IMR-90 (cell line): ENCODE measurements around the gene MTM1. TPM values are rescaled to one million over a fixed set of nuclear protein-coding genes. Genes with fewer than 3 reads are reported as not detected.

Experiments
- ATAC-seq: fragments of 200-7000 bp; cut with Tn5 transposase; 2 replicates; pipeline ENCODE4 v1.9.1; 2020; ENCODE audit warnings: low read depth, mild to moderate bottlenecking, moderate library complexity
- BruUV-seq: library from RNA; stranded (reverse); fragments of 400-500 nt; replicated peaks from 2 replicates; lab custom pipeline; 2021; lab: Mats Ljungman, UMichigan
- CTCF ChIA-PET: fragments of 300-600 bp; formaldehyde crosslinking; extraction: SDS; loops from one replicate; lab custom pipeline; 2021; ENCODE audit warnings: antibody characterized with exemption; lab: Yijun Ruan, JAX
- POLR2A ChIA-PET: fragments of 300-600 bp; sonication (Branson Sonifier 250); formaldehyde crosslinking; loops from one replicate; lab custom pipeline; 2022; ENCODE audit warnings: antibody characterized with exemption; ENCODE audit not compliant: unreplicated experiment; lab: Charles Lee
- DNase-seq: peaks from one replicate; pipeline ENCODE4 v3.0.0; 2013
- H2AFZ ChIP-seq: replicated peaks from 2 replicates; pipeline ENCODE3; 2013; ENCODE audit warnings: low read length, mild to moderate bottlenecking; ENCODE audit not compliant: poor library complexity
- H2AK5ac ChIP-seq: 2 replicates; pipeline ENCODE4 v1.6.1; 2013; ENCODE audit warnings: low read depth, low read length, inconsistent platforms
- H2AK9ac ChIP-seq: replicated peaks from 2 replicates; pipeline ENCODE3; 2013; ENCODE audit warnings: mild to moderate bottlenecking, low read depth, low read length, moderate library complexity; ENCODE audit not compliant: poor library complexity
- H2BK120ac ChIP-seq: 2 replicates; pipeline ENCODE4 v1.6.1; 2013; ENCODE audit warnings: low read depth, low read length, inconsistent platforms
- H2BK15ac ChIP-seq: 3 replicates; pipeline ENCODE4 v1.6.1; 2013; ENCODE audit warnings: low read depth, low read length, inconsistent platforms
- H2BK20ac ChIP-seq: 2 replicates; pipeline ENCODE4 v1.6.1; 2013; ENCODE audit warnings: low read depth, mild to moderate bottlenecking, inconsistent platforms, low read length, moderate library complexity
- H2BK5ac ChIP-seq: 2 replicates; pipeline ENCODE4 v1.6.1; 2013; ENCODE audit warnings: mild to moderate bottlenecking, low read depth, low read length, inconsistent platforms; ENCODE audit not compliant: poor library complexity, severe bottlenecking
- H3K14ac ChIP-seq: replicated peaks from 2 replicates; pipeline ENCODE4 v1.6.1; 2013; ENCODE audit warnings: low read depth, low read length, inconsistent platforms
- H3K18ac ChIP-seq: 2 replicates; pipeline ENCODE4 v1.6.1; 2013; ENCODE audit warnings: low read depth, low read length, control low read depth
- H3K23ac ChIP-seq: 2 replicates; pipeline ENCODE4 v1.6.1; 2013; ENCODE audit warnings: low read depth, low read length, inconsistent platforms
- H3K27ac ChIP-seq: 2 replicates; pipeline ENCODE4 v1.5.1; 2013; ENCODE audit warnings: mild to moderate bottlenecking, control low read depth, low read length; ENCODE audit not compliant: insufficient read depth
- H3K27me3 ChIP-seq: 2 replicates; pipeline ENCODE4 v1.6.1; 2013; ENCODE audit warnings: low read length; ENCODE audit not compliant: control insufficient read depth, insufficient read depth
- H3K36me3 ChIP-seq: 2 replicates; pipeline ENCODE4 v1.6.1; 2013; ENCODE audit warnings: low read length, mixed read lengths; ENCODE audit not compliant: control insufficient read depth, insufficient read depth
- H3K4ac ChIP-seq: 2 replicates; pipeline ENCODE4 v1.6.1; 2013; ENCODE audit warnings: low read depth, low read length, inconsistent platforms
- H3K4me1 ChIP-seq: 2 replicates; pipeline ENCODE4 v1.6.1; 2013; ENCODE audit warnings: low read length, mixed read lengths; ENCODE audit not compliant: control insufficient read depth, insufficient read depth
- H3K4me2 ChIP-seq: 2 replicates; pipeline ENCODE4 v1.6.1; 2013; ENCODE audit warnings: low read depth, mild to moderate bottlenecking, control low read depth, low read length, moderate library complexity
- H3K4me3 ChIP-seq: 2 replicates; pipeline ENCODE4 v1.5.1; 2013; ENCODE audit warnings: low read depth, mild to moderate bottlenecking, control low read depth, low read length, moderate library complexity; ENCODE audit not compliant: insufficient read depth
- H3K56ac ChIP-seq: 2 replicates; pipeline ENCODE4 v1.6.1; 2013; ENCODE audit warnings: low read length, inconsistent platforms; ENCODE audit not compliant: insufficient read depth; ENCODE audit errors: extremely low read depth
- H3K79me1 ChIP-seq, 2 experiments: 2 replicates each; pipeline ENCODE4 v1.6.1; 2013; ENCODE audit warnings: low read length in 2 of 2, inconsistent platforms in 1 of 2, low read depth in 1 of 2
- H3K9ac ChIP-seq: 2 replicates; pipeline ENCODE4 v1.6.1; 2013; ENCODE audit warnings: low read depth, low read length, control low read depth
- H3K9me1 ChIP-seq: 2 replicates; pipeline ENCODE4 v1.6.1; 2013; ENCODE audit warnings: low read length, inconsistent platforms; ENCODE audit not compliant: insufficient read depth
- H3K9me3 ChIP-seq: 2 replicates; pipeline ENCODE4 v1.6.1; 2013; ENCODE audit warnings: low read length; ENCODE audit not compliant: control insufficient read depth, insufficient read depth
- H4K20me1 ChIP-seq: 2 replicates; pipeline ENCODE4 v1.6.1; 2013; ENCODE audit warnings: low read length, inconsistent platforms; ENCODE audit not compliant: insufficient read depth
- H4K5ac ChIP-seq: 2 replicates; pipeline ENCODE4 v1.6.1; 2013; ENCODE audit warnings: mild to moderate bottlenecking, low read depth, low read length, control low read depth
- H4K8ac ChIP-seq, 2 experiments: 2 replicates each; pipeline ENCODE4 v1.6.1; 2013; ENCODE audit warnings: low read depth in 2 of 2, low read length in 2 of 2, control low read depth in 1 of 2, inconsistent platforms in 1 of 2
- H4K91ac ChIP-seq: 2 replicates; pipeline ENCODE4 v1.6.1; 2013; ENCODE audit warnings: low read depth, low read length, inconsistent platforms; ENCODE audit not compliant: insufficient read depth
- FOS ChIP-seq: fragments of 150-350 bp; IDR thresholded peaks from 2 replicates; pipeline ENCODE4 v1.6.1; 2016; ENCODE audit warnings: low read depth, low read length
- MXI1 ChIP-seq: IDR thresholded peaks from 2 replicates; pipeline ENCODE4 v1.6.1; 2012; ENCODE audit warnings: low read depth, mild to moderate bottlenecking, low read length, moderate library complexity, borderline replicate concordance
- WGBS, 2 experiments: methylation state at CpG; one replicate each; pipeline versions ENCODE4 v1.1.5 to v1.1.7; 2013; ENCODE audit warnings: missing lambda C conversion rate in 2 of 2; ENCODE audit not compliant: insufficient read length in 1 of 2; ENCODE audit errors: extremely low coverage in 2 of 2; 5-methylcytosine and 5-hydroxymethylcytosine counted together
- dilution Hi-C: fragments of 300-500 bp; cut with HindIII; formaldehyde crosslinking; loops from one replicate; pipeline ENCODE4 v1.14.3; 2018; ENCODE audit warnings: low sequenced_read_pairs; ENCODE audit not compliant: unreplicated experiment
- in situ Hi-C: fragments of 300-500 bp; cut with MboI; formaldehyde crosslinking; loops from 3 replicates; pipeline ENCODE4 v1.14.3; 2019; ENCODE audit warnings: low sequenced_read_pairs, inconsistent platforms, mixed read lengths
- intact Hi-C: fragments of 100-400 bp; cut with micrococcal nuclease; formaldehyde crosslinking; loops from 2 replicates; pipeline ENCODE4 v1.10.0; 2022
- polyA plus RNA-seq, 3 experiments: library from polyadenylated mRNA; depleted of rRNA; stranded (reverse); fragments of >200 nt; gene quantifications; 2 replicates each; pipeline ENCODE4 v1.2.3, GENCODE V29; 2012; ENCODE audit warnings: low replicate concordance in 1 of 3
- total RNA-seq: library from RNA; depleted of rRNA; stranded (reverse); fragments of >200 nt; gene quantifications from 2 replicates; pipeline ENCODE4 v1.2.3, GENCODE V29; 2012

Gene MTM1
- total and polyA plus RNA-seq, 2 of the 4 experiments (the other 2 are of a cell fraction) = 3.8 to 5.6 TPM

DNA sequence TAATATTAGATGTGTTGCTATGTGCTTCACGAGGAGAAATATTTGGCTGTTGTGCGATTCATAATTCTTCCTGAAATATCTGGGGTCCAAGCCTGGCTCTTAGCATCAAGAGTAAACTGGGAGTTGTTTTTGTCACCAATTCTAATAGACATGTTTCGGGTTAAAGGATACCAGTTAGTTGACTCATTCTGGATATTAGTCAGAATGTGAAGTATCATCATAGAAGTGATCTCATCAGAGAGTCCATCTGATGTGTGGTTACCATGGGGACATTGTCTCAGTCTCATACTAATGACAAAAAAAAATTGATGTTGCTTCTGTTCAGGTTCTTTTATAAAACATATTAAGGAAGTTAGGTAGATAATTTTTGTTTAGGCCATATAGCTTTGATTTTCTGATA is 67.5 kb downstream of the MTM1 start:
- H2AFZ ChIP-seq = no peak overlapping the region
- H4K8ac ChIP-seq = no peak overlapping the region
- no peaks in the 10 kb centered on the region for H3K9me3 ChIP-seq
- no peak overlapping the region for H2BK15ac ChIP-seq
- no peaks in the 10 kb centered on the region for H3K9me1 ChIP-seq
- intact Hi-C loops = no loop called here
- DNase-seq = peak; percentile 84
- no TSS peak for BruUV-seq
- H3K4ac ChIP-seq = no peak overlapping the region
- H3K4me1 ChIP-seq = no peaks in the 10 kb centered on the region
- H3K18ac ChIP-seq = no peak overlapping the region
- dilution Hi-C loops = no loop called here
- POLR2A ChIA-PET = no interaction called here
- H2BK120ac ChIP-seq = no peak overlapping the region
- H4K5ac ChIP-seq = no peak overlapping the region
- H4K20me1 ChIP-seq = no peaks in the 10 kb centered on the region
- H3K9ac ChIP-seq = no peak overlapping the region
- H3K4me2 ChIP-seq = no peak overlapping the region; the same call in 1 of the 2 replicates
- peaks cover 3 to 4% of the 10 kb centered on the region in 2 experiments; a peak in 1 of 4 replicates for H3K79me1 ChIP-seq
- no peak overlapping the region for H3K27ac ChIP-seq
- TF ChIP-seq FOS (peak; percentile 48; the same call in 1 of the 2 replicates), MXI1 (no peak)
- in situ Hi-C loops = no loop called here
- H3K56ac ChIP-seq = no peak overlapping the region
- H3K14ac ChIP-seq = no peak overlapping the region
- CTCF ChIA-PET = no interaction called here
- no peak overlapping the region for H3K4me3 ChIP-seq
- H3K36me3 ChIP-seq = 0 out of 2 replicates have a peak, but pooled peaks cover 1% of the 10 kb centered on the region
- no peak overlapping the region for H2AK5ac ChIP-seq
- WGBS, 2 experiments = no CpG with 5 or more reads among the region's 3 CpGs
- H2BK5ac ChIP-seq = no peak overlapping the region
- peak; percentile 76 for ATAC-seq
- no peak overlapping the region for H2BK20ac ChIP-seq
- H3K23ac ChIP-seq = no peak overlapping the region
- H4K91ac ChIP-seq = no peak overlapping the region
- H3K27me3 ChIP-seq = no peaks in the 10 kb centered on the region
- no peak overlapping the region for H2AK9ac ChIP-seq
